ENCODE results near the gene RPIA.

The RPIA gene

DNA sequence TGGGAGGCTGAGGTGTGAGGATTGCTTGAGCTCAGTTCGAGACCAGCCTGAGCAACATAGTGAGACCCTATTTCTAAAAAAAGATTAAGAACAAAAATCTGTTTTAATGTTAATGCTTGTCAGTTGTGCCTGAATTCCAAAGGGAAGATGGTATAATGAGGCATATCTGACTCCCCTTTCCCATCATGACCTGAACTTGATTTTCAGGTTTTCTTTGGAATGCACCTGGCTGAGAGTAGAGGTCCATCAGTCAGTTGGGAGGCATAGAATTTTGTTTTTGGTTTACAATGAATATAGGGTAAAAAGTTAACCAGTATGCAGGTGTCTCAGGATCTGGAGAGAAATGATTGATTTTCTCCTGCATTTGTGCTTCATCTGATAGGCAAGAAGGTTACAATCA, 20.4 kb downstream of the RPIA start:
- Histone ChIP-seq H3K9me2 (ENCODE audit: low read depth, low read length) (no peaks in the 10 kb centered on the region), H2AFZ (ENCODE audit: low read length) (no peak overlapping the region), H4K20me1 (ENCODE audit: insufficient read depth, low read length) (no peaks in the 10 kb centered on the region), H3K4me3 (ENCODE audit: low read depth, low read length, poor library complexity, severe bottlenecking) (no peak overlapping the region), H3K4me2 (ENCODE audit: low read length) (no peak overlapping the region), H3K36me3 (ENCODE audit: insufficient read depth, low read length) (peaks cover 55% of the 10 kb centered on the region), H3K9me3 (ENCODE audit: low read length) (peaks cover 4% of the 10 kb centered on the region; the same call in 1 of the 2 replicates), H3F3A (ENCODE audit: insufficient read depth, low read length) (no peaks in the 10 kb centered on the region), H3K9ac (ENCODE audit: low read length) (no peak overlapping the region), H3K27ac (ENCODE audit: low read depth, low read length, poor library complexity, severe bottlenecking) (no peak overlapping the region), H3K4me1 (ENCODE audit: insufficient read depth, low read length, severe bottlenecking) (no peaks in the 10 kb centered on the region), H3K79me2 (ENCODE audit: insufficient read depth, low read length) (no peaks in the 10 kb centered on the region), H3K27me3 (ENCODE audit: insufficient read depth, low read length) (no peaks in the 10 kb centered on the region)
- no peak for TF ChIP-seq EZH2 (IDR thresholded peaks at IDR 0.05; ENCODE audit: borderline replicate concordance, low read length)
- TF ChIP-seq, protein P1, sequence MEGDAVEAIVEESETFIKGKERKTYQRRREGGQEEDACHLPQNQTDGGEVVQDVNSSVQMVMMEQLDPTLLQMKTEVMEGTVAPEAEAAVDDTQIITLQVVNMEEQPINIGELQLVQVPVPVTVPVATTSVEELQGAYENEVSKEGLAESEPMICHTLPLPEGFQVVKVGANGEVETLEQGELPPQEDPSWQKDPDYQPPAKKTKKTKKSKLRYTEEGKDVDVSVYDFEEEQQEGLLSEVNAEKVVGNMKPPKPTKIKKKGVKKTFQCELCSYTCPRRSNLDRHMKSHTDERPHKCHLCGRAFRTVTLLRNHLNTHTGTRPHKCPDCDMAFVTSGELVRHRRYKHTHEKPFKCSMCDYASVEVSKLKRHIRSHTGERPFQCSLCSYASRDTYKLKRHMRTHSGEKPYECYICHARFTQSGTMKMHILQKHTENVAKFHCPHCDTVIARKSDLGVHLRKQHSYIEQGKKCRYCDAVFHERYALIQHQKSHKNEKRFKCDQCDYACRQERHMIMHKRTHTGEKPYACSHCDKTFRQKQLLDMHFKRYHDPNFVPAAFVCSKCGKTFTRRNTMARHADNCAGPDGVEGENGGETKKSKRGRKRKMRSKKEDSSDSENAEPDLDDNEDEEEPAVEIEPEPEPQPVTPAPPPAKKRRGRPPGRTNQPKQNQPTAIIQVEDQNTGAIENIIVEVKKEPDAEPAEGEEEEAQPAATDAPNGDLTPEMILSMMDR (IDR thresholded peaks at IDR 0.05; ENCODE audit: low read length) = no peak

DNA sequence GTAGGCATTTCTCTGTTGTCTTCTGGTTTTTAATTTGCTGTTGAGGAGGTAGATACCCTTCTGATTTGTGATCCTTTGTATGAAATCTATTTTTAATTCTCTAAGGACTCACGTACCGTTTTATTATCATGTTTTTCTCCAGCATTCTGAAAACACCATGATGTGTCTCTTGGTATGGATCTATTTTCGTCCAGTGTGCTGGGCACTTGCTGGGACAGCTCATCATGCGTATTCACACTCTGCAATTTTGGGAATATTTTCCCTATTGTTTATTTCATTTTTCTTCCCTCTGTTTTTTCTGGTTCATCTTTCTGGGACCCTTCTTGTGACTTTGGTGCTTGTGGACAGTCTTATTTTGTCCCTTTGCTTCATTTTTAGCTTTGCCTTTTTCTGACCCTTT, 21.9 kb downstream of the RPIA start:
- peaks cover 8% of the 10 kb centered on the region for H3K9me3 ChIP-seq (ENCODE audit: low read length)
- H4K20me1 ChIP-seq (ENCODE audit: insufficient read depth, low read length) = no peaks in the 10 kb centered on the region

DNA sequence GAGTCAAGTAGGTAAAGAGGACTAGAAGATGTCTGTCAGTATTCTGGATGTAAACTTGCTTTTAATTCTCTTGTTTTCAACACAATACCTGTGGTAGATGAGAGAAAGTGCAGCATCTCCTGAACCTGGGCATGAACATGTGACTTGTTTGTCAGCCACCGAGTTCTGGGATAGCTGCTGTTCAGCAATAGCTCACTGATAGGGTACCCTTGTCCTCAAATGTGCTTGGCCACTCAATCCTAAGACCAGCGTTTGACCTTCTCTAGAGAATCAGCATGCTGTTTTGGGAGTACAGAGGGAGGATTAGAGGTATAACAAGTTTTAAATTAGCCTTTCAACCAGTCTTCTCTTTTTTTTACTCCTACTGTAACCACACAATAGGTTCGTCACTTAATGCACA, 23.2 kb downstream of the RPIA start:
- Histone ChIP-seq H3F3A (ENCODE audit: insufficient read depth, low read length) (no peaks in the 10 kb centered on the region), H3K9ac (ENCODE audit: low read length) (no peak overlapping the region), H3K27me3 (ENCODE audit: insufficient read depth, low read length) (no peaks in the 10 kb centered on the region), H3K79me2 (ENCODE audit: insufficient read depth, low read length) (no peaks in the 10 kb centered on the region), H4K20me1 (ENCODE audit: insufficient read depth, low read length) (no peaks in the 10 kb centered on the region), H3K36me3 (ENCODE audit: insufficient read depth, low read length) (peaks cover 58% of the 10 kb centered on the region), H3K4me3 (ENCODE audit: low read depth, low read length, poor library complexity, severe bottlenecking) (no peak overlapping the region), H3K9me2 (ENCODE audit: low read depth, low read length) (no peaks in the 10 kb centered on the region), H3K4me2 (ENCODE audit: low read length) (no peak overlapping the region), H3K4me1 (ENCODE audit: insufficient read depth, low read length, severe bottlenecking) (no peaks in the 10 kb centered on the region), H3K27ac (ENCODE audit: low read depth, low read length, poor library complexity, severe bottlenecking) (no peak overlapping the region), H2AFZ (ENCODE audit: low read length) (no peak overlapping the region), H3K9me3 (ENCODE audit: low read length) (peaks cover 13% of the 10 kb centered on the region)
- TF ChIP-seq, protein P1 (IDR thresholded peaks at IDR 0.05; ENCODE audit: low read length) = no peak
- no peak for TF ChIP-seq EZH2 (IDR thresholded peaks at IDR 0.05; ENCODE audit: borderline replicate concordance, low read length)

More for the DNA sequence above, 21.9 kb downstream of the RPIA start:
- Histone ChIP-seq H3K27ac (ENCODE audit: low read depth, low read length, poor library complexity, severe bottlenecking) (no peak overlapping the region), H3K4me3 (ENCODE audit: low read depth, low read length, poor library complexity, severe bottlenecking) (no peak overlapping the region), H2AFZ (ENCODE audit: low read length) (no peak overlapping the region), H3K27me3 (ENCODE audit: insufficient read depth, low read length) (no peaks in the 10 kb centered on the region), H3K9ac (ENCODE audit: low read length) (no peak overlapping the region), H3F3A (ENCODE audit: insufficient read depth, low read length) (no peaks in the 10 kb centered on the region), H3K4me2 (ENCODE audit: low read length) (no peak overlapping the region), H3K79me2 (ENCODE audit: insufficient read depth, low read length) (no peaks in the 10 kb centered on the region), H3K4me1 (ENCODE audit: insufficient read depth, low read length, severe bottlenecking) (no peaks in the 10 kb centered on the region), H3K36me3 (ENCODE audit: insufficient read depth, low read length) (peaks cover 56% of the 10 kb centered on the region), H3K9me2 (ENCODE audit: low read depth, low read length) (no peaks in the 10 kb centered on the region)
- TF ChIP-seq, protein P1 (IDR thresholded peaks at IDR 0.05; ENCODE audit: low read length) = no peak
- TF ChIP-seq EZH2 (IDR thresholded peaks at IDR 0.05; ENCODE audit: borderline replicate concordance, low read length) = no peak

Measured in OCI-LY1 (cell line).